Right lung (tissue), 5 donors: Measurements from ENCODE around the gene PGM1. TPM values are rescaled to one million over a fixed set of nuclear protein-coding genes. Genes with fewer than 3 reads are reported as not detected.

Experiments
- DNase-seq, 2 donors: peaks; one replicate each; pipeline ENCODE4 v3.0.0-alpha.2; 2013
- polyA plus RNA-seq, 5 donors: library from polyadenylated mRNA; unstranded; fragments of 120-200 nt; gene quantifications; one replicate each; pipeline versions ENCODE4 v1.2.1 to v1.2.3, GENCODE V29; 2013; ENCODE audit warnings: inconsistent platforms in 1 of 5, low replicate concordance in 1 of 5; ENCODE audit not compliant: insufficient read length in 5 of 5, insufficient read depth in 1 of 5

PGM1 gene
- polyA plus RNA-seq, 5 donors: 36.0 to 43.8 (median 41.7) TPM

- no peak for DNase-seq
Measured at GRCh38 chr1:63663873-63664272, 70.7 kb downstream of the PGM1 start.

GRCh38 chr1:63664742-63665141, 71.5 kb downstream of the PGM1 start:
- DNase-seq: no peak

- no peak for DNase-seq
Measured at GRCh38 chr1:63665410-63665809, 72.2 kb downstream of the PGM1 start.

- DNase-seq: no peak
Measured at GRCh38 chr1:63665824-63666223, 72.6 kb downstream of the PGM1 start.

- no peak for DNase-seq
Measured at GRCh38 chr1:63668298-63668697, 75.1 kb downstream of the PGM1 start.

- no peak for DNase-seq
Measured at GRCh38 chr1:63669151-63669961, 76.1 kb downstream of the PGM1 start.

GRCh38 chr1:63670164-63670563, 77.0 kb downstream of the PGM1 start:
- DNase-seq: no peak

- no peak for DNase-seq
Measured at GRCh38 chr1:63671514-63671913, 78.3 kb downstream of the PGM1 start.

GRCh38 chr1:63674238-63674864, 81.1 kb downstream of the PGM1 start:
- peak; percentile 86 to 89 for DNase-seq

- DNase-seq: no peak
Measured at GRCh38 chr1:63674865-63675419, 81.7 kb downstream of the PGM1 start.

GRCh38 chr1:63675420-63675931, 82.3 kb downstream of the PGM1 start:
- DNase-seq: peak; percentile 83 to 85

GRCh38 chr1:63677497-63677896, 84.3 kb downstream of the PGM1 start:
- no peak for DNase-seq

- DNase-seq: no peak
Measured at GRCh38 chr1:63678200-63678599, 85.0 kb downstream of the PGM1 start.

- no peak for DNase-seq
Measured at GRCh38 chr1:63679076-63679475, 85.9 kb downstream of the PGM1 start.

- DNase-seq: no peak
Measured at GRCh38 chr1:63679589-63679988, 86.4 kb downstream of the PGM1 start.

GRCh38 chr1:63682936-63683335, 89.7 kb downstream of the PGM1 start:
- no peak for DNase-seq

GRCh38 chr1:63683759-63684158, 90.5 kb downstream of the PGM1 start:
- no peak for DNase-seq

- no peak for DNase-seq
Measured at GRCh38 chr1:63686696-63687095, 93.5 kb downstream of the PGM1 start.

GRCh38 chr1:63688302-63688890, 95.2 kb downstream of the PGM1 start:
- DNase-seq: no peak

- DNase-seq: no peak
Measured at GRCh38 chr1:63690966-63691700, 97.9 kb downstream of the PGM1 start.

- DNase-seq: peak; percentile 87 to 93
Measured at GRCh38 chr1:63691701-63692425, 98.7 kb downstream of the PGM1 start.
